Measurements from ENCODE around the gene MAN1C1.

The MAN1C1 gene

DNA sequence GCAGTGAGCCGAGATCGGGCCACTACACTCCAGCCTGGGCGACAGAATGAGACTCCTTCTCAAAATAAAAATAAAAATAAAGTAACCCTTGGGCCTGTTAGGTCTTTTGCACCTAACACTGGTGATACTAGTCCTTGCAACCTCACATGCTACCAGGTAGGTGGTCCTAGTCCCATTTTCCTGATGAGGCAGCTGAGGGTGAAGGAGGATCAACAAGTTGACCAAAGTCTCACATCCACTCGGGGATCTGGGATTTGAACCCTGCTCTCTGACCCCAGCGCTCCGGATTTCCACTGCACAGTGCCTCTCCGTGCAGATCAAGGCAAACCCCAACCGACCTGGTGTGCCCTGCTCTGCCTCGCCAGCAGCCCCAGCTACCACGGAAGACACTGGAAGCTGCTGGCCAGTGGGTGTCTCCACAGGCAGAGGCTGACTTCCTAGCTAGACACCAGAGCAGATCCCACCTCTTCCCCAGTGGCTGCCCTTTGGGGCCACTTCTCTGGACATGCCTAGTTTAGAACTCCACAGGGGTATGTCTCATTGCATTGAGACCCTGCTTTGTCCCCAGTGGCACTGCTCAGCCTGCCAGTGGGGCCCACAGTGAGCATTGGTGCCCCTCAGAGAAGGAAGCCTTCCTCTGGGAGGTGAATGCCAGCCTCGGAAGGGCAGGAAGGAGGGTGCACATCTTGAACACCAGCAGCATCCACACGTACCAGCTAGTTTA is 45.6 kb upstream of the MAN1C1 start:
- H3K27ac ChIP-seq = no peak overlapping the region
- TF ChIP-seq, protein P1, sequence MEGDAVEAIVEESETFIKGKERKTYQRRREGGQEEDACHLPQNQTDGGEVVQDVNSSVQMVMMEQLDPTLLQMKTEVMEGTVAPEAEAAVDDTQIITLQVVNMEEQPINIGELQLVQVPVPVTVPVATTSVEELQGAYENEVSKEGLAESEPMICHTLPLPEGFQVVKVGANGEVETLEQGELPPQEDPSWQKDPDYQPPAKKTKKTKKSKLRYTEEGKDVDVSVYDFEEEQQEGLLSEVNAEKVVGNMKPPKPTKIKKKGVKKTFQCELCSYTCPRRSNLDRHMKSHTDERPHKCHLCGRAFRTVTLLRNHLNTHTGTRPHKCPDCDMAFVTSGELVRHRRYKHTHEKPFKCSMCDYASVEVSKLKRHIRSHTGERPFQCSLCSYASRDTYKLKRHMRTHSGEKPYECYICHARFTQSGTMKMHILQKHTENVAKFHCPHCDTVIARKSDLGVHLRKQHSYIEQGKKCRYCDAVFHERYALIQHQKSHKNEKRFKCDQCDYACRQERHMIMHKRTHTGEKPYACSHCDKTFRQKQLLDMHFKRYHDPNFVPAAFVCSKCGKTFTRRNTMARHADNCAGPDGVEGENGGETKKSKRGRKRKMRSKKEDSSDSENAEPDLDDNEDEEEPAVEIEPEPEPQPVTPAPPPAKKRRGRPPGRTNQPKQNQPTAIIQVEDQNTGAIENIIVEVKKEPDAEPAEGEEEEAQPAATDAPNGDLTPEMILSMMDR (IDR thresholded peaks at IDR 0.05) = no peak

GRCh38 chr1:25571522-25571970 is 45.0 kb upstream of the MAN1C1 start:
- no peak overlapping the region for H3K4me3 ChIP-seq
- TF ChIP-seq, protein P1 (IDR thresholded peaks at IDR 0.05) = no peak
- no peak for DNase-seq (ENCODE audit: low spot score)
- H3K27ac ChIP-seq = no peak overlapping the region

More for the DNA sequence above, 45.6 kb upstream of the MAN1C1 start:
- DNase-seq (ENCODE audit: low spot score) = no peak
- no peak overlapping the region for H3K4me3 ChIP-seq

DNA sequence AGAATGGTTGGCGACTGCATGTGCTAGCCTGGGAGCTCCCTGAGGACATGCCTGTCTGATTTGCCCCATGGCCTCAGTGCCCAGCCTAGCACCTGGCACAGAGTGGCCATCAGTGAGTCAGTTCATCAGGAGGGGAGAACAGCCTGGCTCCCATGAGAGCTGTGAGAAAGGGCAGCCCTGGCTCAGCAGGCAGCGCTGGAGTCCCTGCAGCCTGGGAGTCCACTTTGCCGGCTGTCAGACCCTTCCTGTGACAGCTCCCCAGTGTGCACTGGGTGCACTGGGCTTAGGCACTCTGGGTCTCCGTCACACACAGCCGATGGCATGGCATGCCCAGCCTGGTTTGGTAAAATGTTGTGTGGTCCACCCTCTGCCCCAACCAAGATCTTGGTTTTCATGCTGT is 44.5 kb upstream of the MAN1C1 start:
- no peak overlapping the region for H3K27ac ChIP-seq
- no peak for DNase-seq (ENCODE audit: low spot score)
- TF ChIP-seq, protein P1 (IDR thresholded peaks at IDR 0.05) = no peak
- H3K4me3 ChIP-seq = no peak overlapping the region

GRCh38 chr1:25572708-25573590 is 43.6 kb upstream of the MAN1C1 start:
- no peak overlapping the region for H3K27ac ChIP-seq
- TF ChIP-seq, protein P1 (IDR thresholded peaks at IDR 0.05) = peak; percentile 62
- no peak for DNase-seq (ENCODE audit: low spot score)
- no peak overlapping the region for H3K4me3 ChIP-seq

DNA sequence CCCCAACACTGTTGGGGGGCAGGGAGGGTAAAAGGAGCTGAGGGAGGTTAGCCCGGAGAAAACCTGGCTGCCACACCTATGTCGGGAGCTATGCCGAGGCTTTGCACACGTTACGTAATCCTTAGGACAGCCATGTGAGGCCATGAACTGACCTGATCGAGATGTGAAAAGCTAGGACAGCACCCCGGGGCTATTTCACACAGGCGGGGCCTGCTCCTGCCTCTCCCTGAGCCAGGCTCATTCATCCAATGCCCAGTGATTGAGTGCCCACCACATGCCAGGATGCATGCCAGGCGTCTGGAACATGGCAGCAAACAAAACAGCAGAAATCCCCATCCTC is 43.0 kb upstream of the MAN1C1 start:
- Histone ChIP-seq H3K4me3 (no peak overlapping the region), H3K27ac (no peak overlapping the region)
- no peak for DNase-seq (ENCODE audit: low spot score)
- TF ChIP-seq, protein P1 (IDR thresholded peaks at IDR 0.05) = no peak

DNA sequence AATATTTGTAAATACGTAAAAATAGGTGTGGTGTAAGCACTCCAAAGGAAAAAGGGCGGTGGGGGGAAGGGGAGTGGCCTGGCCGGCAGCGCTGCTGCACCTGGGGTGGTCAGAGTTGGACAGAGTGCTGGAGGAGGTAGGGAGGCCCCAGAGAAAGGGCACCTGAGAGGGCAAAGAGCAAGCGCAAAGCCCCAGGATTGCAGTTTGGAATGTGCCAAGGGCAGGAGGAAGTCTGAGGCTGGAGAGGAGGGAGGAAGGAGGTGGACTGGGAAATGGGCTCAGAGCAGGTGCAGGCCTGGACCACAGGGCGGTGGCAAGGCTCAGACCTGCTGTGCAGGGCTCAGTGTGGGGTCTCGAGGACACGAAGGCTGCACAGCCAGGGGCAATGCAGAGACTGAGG is 42.6 kb upstream of the MAN1C1 start:
- Histone ChIP-seq H3K27ac (no peak overlapping the region), H3K4me3 (no peak overlapping the region)
- TF ChIP-seq, protein P1 (IDR thresholded peaks at IDR 0.05) = no peak
- DNase-seq (ENCODE audit: low spot score) = no peak

Data from coronary artery (tissue), 2 donors.